ENCODE measurements around the gene SAPCD2.

The SAPCD2 gene

GRCh38 chr9:137080260-137081122 lies 10.1 kb upstream of the SAPCD2 start:
- no peak for DNase-seq

- no peak for DNase-seq
These were observed 9.0 kb upstream of the SAPCD2 start for GRCh38 chr9:137079401-137079787.

- DNase-seq = no peak
These were observed 8.5 kb upstream of the SAPCD2 start for GRCh38 chr9:137078701-137079400.

- no peak for DNase-seq
These were observed 7.7 kb upstream of the SAPCD2 start for GRCh38 chr9:137077758-137078693.

GRCh38 chr9:137077010-137077747 lies 6.8 kb upstream of the SAPCD2 start, which contains the start of gene UAP1L1:
UAP1L1 (plus strand) TSS chr9:137077517; CDS start chr9:137077533, 16 bp downstream.
- no peak for DNase-seq

- no peak for DNase-seq
These were observed 6.3 kb upstream of the SAPCD2 start for GRCh38 chr9:137076636-137077009.

GRCh38 chr9:137075275-137075775 lies 5.0 kb upstream of the SAPCD2 start:
- no peak for DNase-seq

- no peak for DNase-seq
These were observed 4.4 kb upstream of the SAPCD2 start for GRCh38 chr9:137074657-137075274.

- no peak for DNase-seq
These were observed 3.6 kb upstream of the SAPCD2 start for GRCh38 chr9:137073992-137074399.

- DNase-seq = no peak
These were observed 925 bp upstream of the SAPCD2 start for GRCh38 chr9:137071282-137071681.

- DNase-seq = no peak
These were observed 534 bp upstream of the SAPCD2 start for GRCh38 chr9:137070906-137071275.

GRCh38 chr9:137069508-137070091 lies 757 bp downstream of the SAPCD2 start:
- no peak for DNase-seq

GRCh38 chr9:137068539-137069507 lies 1.5 kb downstream of the SAPCD2 start:
- no peak for DNase-seq

- DNase-seq = peak; percentile 46
These were observed 2.4 kb downstream of the SAPCD2 start for GRCh38 chr9:137067860-137068538.

GRCh38 chr9:137066096-137066861 lies 4.1 kb downstream of the SAPCD2 start:
- DNase-seq = no peak

- no peak for DNase-seq
These were observed 4.9 kb downstream of the SAPCD2 start for GRCh38 chr9:137065336-137065967.

GRCh38 chr9:137064880-137065164 lies 5.5 kb downstream of the SAPCD2 start:
- DNase-seq = no peak
